Measurements from ENCODE around the gene ENHO.

The ENHO gene

GRCh38 chr9:34518110-34518616, 4.6 kb downstream of the ENHO start:
- DNase-seq (ENCODE audit: low spot score) = no peak
- no peak for TF ChIP-seq CTCF (IDR thresholded peaks at IDR 0.05; ENCODE audit: extremely low read depth, missing control alignments)

DNA sequence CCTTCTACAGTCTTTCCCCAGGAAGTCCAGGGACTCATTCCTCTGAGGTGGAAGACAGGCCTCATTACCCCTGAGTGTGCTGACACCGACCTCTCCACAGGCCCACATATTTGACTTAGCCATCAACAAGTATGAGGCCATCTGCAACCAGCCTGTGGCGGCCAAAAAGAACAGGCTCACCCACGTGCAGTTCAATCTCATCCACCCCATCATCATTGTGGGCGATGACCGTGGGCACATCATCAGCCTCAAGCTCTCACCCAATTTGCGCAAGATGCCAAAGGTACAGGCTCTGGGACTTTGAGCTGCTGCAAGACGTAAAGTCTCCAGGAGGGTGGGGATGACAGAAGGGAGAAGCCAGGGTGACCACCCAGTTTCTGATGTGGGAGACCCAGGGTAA, 5.6 kb downstream of the ENHO start:
- no peak for DNase-seq (ENCODE audit: low spot score)

GRCh38 chr9:34515959-34516358, 6.8 kb downstream of the ENHO start:
- DNase-seq (ENCODE audit: low spot score) = no peak
- TF ChIP-seq CTCF (IDR thresholded peaks at IDR 0.05; ENCODE audit: extremely low read depth, missing control alignments) = no peak

More for the DNA sequence above, 5.6 kb downstream of the ENHO start:
- no peak for TF ChIP-seq CTCF (IDR thresholded peaks at IDR 0.05; ENCODE audit: extremely low read depth, missing control alignments)

DNA sequence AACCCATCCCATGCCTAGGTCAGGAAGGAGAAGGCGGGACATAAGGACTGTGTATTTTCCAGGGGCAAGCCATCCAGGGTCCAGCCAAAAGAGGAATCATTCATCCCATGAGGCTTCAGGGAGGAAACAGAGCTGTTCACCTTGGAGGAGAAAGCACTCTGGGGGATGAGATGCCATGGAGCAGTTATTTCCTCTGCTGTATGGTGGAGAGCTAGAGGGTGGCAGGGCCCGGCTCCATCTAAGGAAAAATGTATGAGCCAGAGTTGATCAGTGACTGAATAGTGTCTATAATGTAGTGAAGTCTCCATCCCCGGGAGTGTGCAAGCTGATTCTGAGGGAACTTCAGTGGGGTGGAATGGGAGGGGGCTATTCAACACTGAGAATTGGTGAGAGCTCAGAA, 8.0 kb downstream of the ENHO start:
- no peak for TF ChIP-seq CTCF (IDR thresholded peaks at IDR 0.05; ENCODE audit: extremely low read depth, missing control alignments)
- no peak for DNase-seq (ENCODE audit: low spot score)

DNA sequence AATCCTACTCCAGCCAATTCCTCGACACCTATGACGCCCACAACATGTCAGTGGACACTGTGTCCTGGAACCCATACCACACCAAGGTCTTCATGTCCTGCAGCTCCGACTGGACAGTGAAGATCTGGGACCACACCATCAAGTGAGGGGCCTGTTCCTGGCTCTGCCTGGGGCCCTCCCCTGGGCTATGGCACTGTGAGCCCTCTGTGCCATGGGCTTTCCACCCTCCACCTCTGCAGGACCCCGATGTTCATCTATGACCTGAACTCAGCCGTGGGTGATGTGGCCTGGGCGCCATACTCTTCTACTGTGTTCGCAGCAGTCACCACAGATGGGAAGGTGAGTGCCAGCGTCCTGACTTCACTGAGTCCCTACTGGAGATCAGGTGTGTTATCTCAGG, 8.4 kb downstream of the ENHO start:
- no peak for DNase-seq (ENCODE audit: low spot score)
- TF ChIP-seq CTCF (IDR thresholded peaks at IDR 0.05; ENCODE audit: extremely low read depth, missing control alignments) = no peak

DNA sequence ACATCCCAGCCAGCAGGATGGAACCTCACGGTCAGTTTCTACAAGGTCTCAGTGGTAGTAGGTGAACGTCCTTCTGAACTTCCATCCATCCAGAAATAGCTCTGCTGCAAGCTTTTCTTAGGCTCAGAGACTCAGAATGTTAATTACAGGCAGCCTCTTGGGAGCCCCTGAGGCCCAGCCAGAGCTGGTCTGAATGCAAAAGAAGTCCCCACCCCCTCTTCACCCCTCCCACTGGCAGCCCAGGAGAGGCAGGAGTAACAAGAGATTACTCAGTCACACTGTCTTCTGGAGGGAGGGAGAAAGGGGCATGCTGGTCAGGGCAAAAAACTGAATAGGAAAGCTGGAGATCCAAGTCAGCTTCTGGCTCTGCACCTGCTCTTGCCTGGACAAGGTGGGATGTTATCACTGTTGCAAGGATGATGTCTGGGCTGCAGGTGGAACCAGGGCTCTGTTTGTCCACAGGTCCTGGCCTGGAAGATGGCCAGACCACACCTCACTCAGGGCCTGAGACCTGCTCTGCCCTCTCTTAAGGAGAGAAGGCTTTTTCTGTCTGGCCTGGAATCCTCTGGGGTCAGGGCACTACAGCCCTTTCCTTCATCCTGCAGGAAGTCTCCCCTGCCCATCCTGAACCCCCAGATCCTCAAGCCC, 9.1 kb downstream of the ENHO start:
- DNase-seq (ENCODE audit: low spot score) = no peak
- TF ChIP-seq CTCF (IDR thresholded peaks at IDR 0.05; ENCODE audit: extremely low read depth, missing control alignments) = no peak

DNA sequence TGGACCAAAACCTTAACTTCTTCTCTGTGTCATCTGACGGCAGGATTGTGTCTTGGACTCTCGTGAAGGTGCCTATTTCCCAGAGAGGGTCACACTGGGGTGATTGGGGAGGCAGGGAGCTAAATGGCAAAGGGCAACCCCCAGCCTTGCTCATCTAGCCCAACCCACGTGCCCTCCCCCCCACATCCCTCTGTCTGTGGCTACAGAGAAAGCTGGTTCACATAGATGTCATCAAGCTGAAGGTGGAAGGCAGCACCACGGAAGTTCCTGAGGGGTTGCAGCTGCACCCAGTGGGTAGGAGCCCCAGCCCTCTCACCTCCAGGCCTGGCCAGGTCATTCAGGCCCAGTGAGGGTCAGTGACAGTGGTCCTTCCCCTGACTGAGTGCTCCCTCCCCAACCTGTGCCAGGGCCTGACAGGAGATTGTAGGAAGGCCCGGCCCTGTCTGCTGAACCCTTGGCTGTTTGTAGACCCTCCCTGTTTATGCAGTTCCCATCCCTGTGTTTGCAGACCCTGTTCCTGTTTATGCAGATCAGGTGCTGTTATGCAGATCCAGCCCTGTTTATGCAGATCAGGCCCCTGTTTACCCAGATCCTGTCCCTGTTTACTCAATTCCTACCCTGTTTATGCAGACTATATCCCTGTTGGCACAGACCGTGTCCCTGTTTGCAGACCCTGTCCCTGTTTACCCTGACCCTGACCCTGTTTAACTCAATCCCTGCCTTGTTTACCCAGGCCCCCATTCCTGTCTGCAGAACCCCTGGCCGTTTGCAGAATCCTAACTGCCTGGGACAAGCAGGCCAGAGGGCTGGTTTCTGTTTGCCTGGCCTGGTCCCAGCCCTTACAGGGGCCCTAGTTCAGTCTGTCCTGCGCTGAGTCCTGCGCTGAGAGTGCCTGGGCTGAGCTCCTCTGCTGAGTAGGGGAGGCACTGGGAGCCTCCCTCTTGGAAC, 10.4 kb downstream of the ENHO start:
- no peak for DNase-seq (ENCODE audit: low spot score)
- no peak for TF ChIP-seq CTCF (IDR thresholded peaks at IDR 0.05; ENCODE audit: extremely low read depth, missing control alignments)

Measured in GM20000 (cell line).